Neuronal stem cell (in vitro differentiated cells): ENCODE data around the gene HELT.
A peak's percentile ranks its signal among the peaks of the same experiment; 100 is the strongest.

Experiments used
- DNase-seq: peaks from one replicate; pipeline ENCODE4 v3.0.0-alpha.2; 2013; ENCODE audit warnings: low spot score
- H2AFZ ChIP-seq: one replicate; pipeline ENCODE4 v1.6.1; 2013; ENCODE audit warnings: mild to moderate bottlenecking, low read length, inconsistent platforms
- H2AK5ac ChIP-seq: 2 replicates; pipeline ENCODE4 v1.6.1; 2013; ENCODE audit warnings: low read depth, mild to moderate bottlenecking, inconsistent platforms, low read length, moderate library complexity, mixed read lengths
- H2BK120ac ChIP-seq: 2 replicates; pipeline ENCODE4 v1.6.1; 2013; ENCODE audit warnings: low read depth, mild to moderate bottlenecking, inconsistent platforms, low read length, moderate library complexity, mixed read lengths
- H2BK12ac ChIP-seq: one replicate; pipeline ENCODE4 v1.6.1; 2013; ENCODE audit warnings: low read length, inconsistent platforms
- H2BK15ac ChIP-seq: 2 replicates; pipeline ENCODE4 v1.6.1; 2013; ENCODE audit warnings: mild to moderate bottlenecking, low read length, inconsistent platforms, mixed read lengths
- H2BK5ac ChIP-seq: one replicate; pipeline ENCODE4 v1.6.1; 2013; ENCODE audit warnings: inconsistent platforms, mild to moderate bottlenecking, low read length, moderate library complexity
- H3K14ac ChIP-seq: one replicate; pipeline ENCODE4 v1.6.1; 2013; ENCODE audit warnings: low read length, inconsistent platforms
- H3K18ac ChIP-seq: 2 replicates; pipeline ENCODE4 v1.6.1; 2013; ENCODE audit warnings: low read length, inconsistent platforms
- H3K23ac ChIP-seq: 2 replicates; pipeline ENCODE4 v1.6.1; 2013; ENCODE audit warnings: low read depth, mild to moderate bottlenecking, mixed read lengths, low read length, inconsistent platforms; ENCODE audit not compliant: poor library complexity
- H3K27ac ChIP-seq: replicated peaks from 3 replicates; pipeline ENCODE4 v1.5.1; 2013; ENCODE audit warnings: low read length, inconsistent platforms
- H3K27me3 ChIP-seq, 3 experiments: 2 replicates each; pipeline ENCODE4 v1.6.1; 2013; ENCODE audit warnings: low read length in 3 of 3, mild to moderate bottlenecking in 2 of 3, inconsistent platforms in 1 of 3, low read depth in 1 of 3, mixed read lengths in 1 of 3, moderate library complexity in 1 of 3; ENCODE audit not compliant: control insufficient read depth in 3 of 3, insufficient read depth in 3 of 3
- H3K36me3 ChIP-seq, 2 donors: replicated peaks in 1 of 2; 2 replicates each; pipeline ENCODE4 v1.6.1; 2013; ENCODE audit warnings: low read length in 2 of 2; ENCODE audit not compliant: control insufficient read depth in 2 of 2, insufficient read depth in 2 of 2
- H3K4ac ChIP-seq: 2 replicates; pipeline ENCODE4 v1.6.1; 2013; ENCODE audit warnings: inconsistent platforms, mild to moderate bottlenecking, low read length, moderate library complexity
- H3K4me1 ChIP-seq, 2 donors: 1 replicate in 1 of 2; 2 replicates in 1 of 2; pipeline ENCODE4 v1.6.1; 2013; ENCODE audit warnings: low read length in 2 of 2, low read depth in 1 of 2; ENCODE audit not compliant: control insufficient read depth in 2 of 2, insufficient read depth in 1 of 2
- H3K4me2 ChIP-seq: one replicate; pipeline ENCODE4 v1.6.1; 2013; ENCODE audit warnings: mild to moderate bottlenecking, low read length, inconsistent platforms; ENCODE audit not compliant: insufficient read depth, poor library complexity, severe bottlenecking
- H3K4me3 ChIP-seq, 2 donors: 2 replicates each; pipeline ENCODE4 v1.5.1; 2013; ENCODE audit warnings: low read length in 2 of 2, mild to moderate bottlenecking in 2 of 2, inconsistent platforms in 1 of 2, moderate library complexity in 1 of 2
- H3K79me1 ChIP-seq: one replicate; pipeline ENCODE4 v1.6.1; 2013; ENCODE audit warnings: low read depth, mild to moderate bottlenecking, inconsistent platforms, low read length, moderate library complexity
- H3K9ac ChIP-seq: one replicate; pipeline ENCODE4 v1.6.1; 2013; ENCODE audit warnings: mild to moderate bottlenecking, low read depth, low read length, inconsistent platforms; ENCODE audit not compliant: poor library complexity
- H3K9me3 ChIP-seq, 2 donors: replicated peaks in 1 of 2; 2 replicates each; pipeline versions ENCODE3 to v1.6.1; 2013; ENCODE audit warnings: low read length in 2 of 2, mild to moderate bottlenecking in 2 of 2, inconsistent platforms in 1 of 2, low read depth in 1 of 2, mixed read lengths in 1 of 2, moderate library complexity in 1 of 2; ENCODE audit not compliant: control insufficient read depth in 2 of 2, insufficient read depth in 1 of 2
- H4K8ac ChIP-seq: one replicate; pipeline ENCODE4 v1.6.1; 2013; ENCODE audit warnings: low read depth, mild to moderate bottlenecking, inconsistent platforms, low read length, moderate library complexity
- H4K91ac ChIP-seq: one replicate; pipeline ENCODE4 v1.6.1; 2013; ENCODE audit warnings: low read length, low read depth, mild to moderate bottlenecking, inconsistent platforms; ENCODE audit not compliant: poor library complexity
- WGBS, 2 donors: extraction: QIAGEN DNeasy Blood & Tissue Kit; methylation state at CpG; one replicate each; pipeline ENCODE4 v1.1.7; 2013; ENCODE audit warnings: missing lambda C conversion rate in 2 of 2, mixed read lengths in 1 of 2; ENCODE audit not compliant: insufficient read length in 2 of 2, insufficient replicate concordance in 1 of 2; ENCODE audit errors: extremely low coverage in 2 of 2; 5-methylcytosine and 5-hydroxymethylcytosine counted together

Gene HELT

DNA sequence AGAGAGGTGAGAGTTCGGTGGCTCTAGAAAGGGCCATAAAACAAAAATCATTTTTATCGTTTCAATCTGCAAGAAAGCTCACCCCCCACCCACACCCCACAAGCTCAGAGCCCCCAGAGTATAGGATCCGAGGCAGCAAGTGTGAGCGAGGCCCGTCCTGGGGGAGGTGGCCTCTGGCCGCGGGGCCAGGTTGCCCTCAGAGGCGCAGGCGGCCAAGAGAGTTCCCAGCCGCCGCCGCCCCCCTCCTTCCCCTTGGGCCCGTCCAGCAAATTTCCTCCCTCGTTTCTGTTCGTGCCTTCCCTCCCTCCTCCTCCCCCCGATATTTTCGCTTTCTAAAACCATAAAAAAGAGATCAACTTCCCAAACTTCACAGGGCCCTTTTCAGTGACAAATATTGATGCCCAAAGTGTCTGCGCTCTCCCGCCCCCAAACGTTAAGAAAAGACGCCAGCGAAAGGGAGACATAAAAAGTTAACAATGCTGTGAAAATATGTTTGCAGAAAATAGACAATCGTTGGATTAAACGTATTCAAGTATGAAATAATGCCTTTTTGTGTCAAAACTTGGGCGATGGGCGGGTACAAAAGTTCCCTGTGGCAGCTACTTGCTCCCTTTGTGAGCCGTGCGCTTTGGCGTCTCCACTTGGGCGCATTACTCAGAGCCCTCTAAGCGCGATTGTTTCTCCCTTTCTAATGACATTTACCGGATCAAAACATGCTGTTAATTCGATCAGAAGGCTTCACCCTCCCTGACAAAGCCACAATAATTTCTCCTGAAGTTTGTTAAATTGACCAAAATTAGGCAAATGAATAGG, 1.1 kb upstream of the HELT start:
- no CpG with 5 or more reads among the region's 34 CpGs for WGBS, 2 donors
- peaks cover 51 to 97% (median 96%) of the 10 kb centered on the region in 3 experiments for H3K27me3 ChIP-seq
- no peaks in the 10 kb centered on the region for H3K36me3 ChIP-seq
- DNase-seq, result no peak
- no peaks in the 10 kb centered on the region for H3K9me3 ChIP-seq
- no peak overlapping the region for H3K27ac ChIP-seq
- H4K91ac ChIP-seq, result no peak overlapping the region
- H3K18ac ChIP-seq, result no peak overlapping the region
- no peak overlapping the region for H2AFZ ChIP-seq
- H3K9ac ChIP-seq, result no peak overlapping the region
- no peak overlapping the region for H2AK5ac ChIP-seq
- H4K8ac ChIP-seq, result no peak overlapping the region
- no peak overlapping the region for H2BK120ac ChIP-seq
- H3K4me2 ChIP-seq, result no peak overlapping the region
- no peak overlapping the region for H2BK5ac ChIP-seq
- H2BK15ac ChIP-seq, result no peak overlapping the region
- no peak overlapping the region for H3K14ac ChIP-seq
- no peak overlapping the region for H3K23ac ChIP-seq
- H3K4me1 ChIP-seq, result peaks cover 4 to 14% of the 10 kb centered on the region in 2 donors
- H3K79me1 ChIP-seq, result no peaks in the 10 kb centered on the region
- no peak overlapping the region for H3K4me3 ChIP-seq
- no peak overlapping the region for H3K4ac ChIP-seq
- H2BK12ac ChIP-seq, result no peak overlapping the region

DNA sequence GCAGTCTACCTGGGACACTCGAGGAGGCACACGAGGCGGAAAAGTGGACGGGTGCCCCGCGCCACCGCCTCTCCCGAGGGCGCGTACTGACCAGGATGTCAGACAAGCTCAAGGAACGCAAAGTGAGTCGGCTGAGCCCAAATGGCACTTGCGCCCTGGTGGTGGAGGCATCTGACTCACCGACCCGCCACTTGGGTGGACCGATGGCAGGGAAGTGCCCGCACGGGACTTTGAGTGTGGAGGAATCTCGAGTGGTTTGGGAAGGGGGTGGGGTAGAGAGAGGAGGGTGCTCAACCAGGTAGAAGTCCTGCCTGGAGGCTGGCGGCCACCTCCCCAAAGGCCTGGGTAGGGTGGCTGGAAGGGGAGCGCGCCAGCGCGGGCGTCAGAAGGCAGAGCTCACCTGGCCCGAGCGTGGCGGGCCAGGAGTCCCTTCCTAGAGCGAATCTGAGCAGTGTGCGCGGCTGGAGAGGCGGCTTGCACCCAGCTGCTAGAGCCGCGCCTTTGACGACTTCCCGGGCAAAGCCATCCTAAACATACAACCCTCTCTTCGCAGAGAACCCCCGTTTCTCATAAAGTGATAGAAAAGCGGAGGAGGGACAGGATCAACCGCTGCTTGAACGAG, 655 bp downstream of the HELT start:
- Histone ChIP-seq H3K36me3 (no peaks in the 10 kb centered on the region), H3K14ac (no peak overlapping the region), H2BK12ac (no peak overlapping the region), H3K23ac (peak overlapping the region; percentile 40), H3K4ac (no peak overlapping the region), H3K4me2 (peak overlapping the region; percentile 29), H3K4me3 (no peak overlapping the region), H2BK5ac (no peak overlapping the region), H3K79me1 (no peaks in the 10 kb centered on the region), H3K9me3 (no peaks in the 10 kb centered on the region), H2BK120ac (no peak overlapping the region), H3K9ac (no peak overlapping the region), H4K8ac (no peak overlapping the region), H2AK5ac (peak overlapping the region; percentile 28), H3K27me3 (peaks cover 51 to 100% (median 84%) of the 10 kb centered on the region in 3 experiments), H2BK15ac (no peak overlapping the region), H3K4me1 (peaks cover 4 to 21% of the 10 kb centered on the region in 2 donors), H2AFZ (no peak overlapping the region), H3K27ac (no peak overlapping the region), H3K18ac (no peak overlapping the region), H4K91ac (no peak overlapping the region)
- WGBS, 2 donors, result no CpG with 5 or more reads among the region's 41 CpGs
- DNase-seq, result no peak

DNA sequence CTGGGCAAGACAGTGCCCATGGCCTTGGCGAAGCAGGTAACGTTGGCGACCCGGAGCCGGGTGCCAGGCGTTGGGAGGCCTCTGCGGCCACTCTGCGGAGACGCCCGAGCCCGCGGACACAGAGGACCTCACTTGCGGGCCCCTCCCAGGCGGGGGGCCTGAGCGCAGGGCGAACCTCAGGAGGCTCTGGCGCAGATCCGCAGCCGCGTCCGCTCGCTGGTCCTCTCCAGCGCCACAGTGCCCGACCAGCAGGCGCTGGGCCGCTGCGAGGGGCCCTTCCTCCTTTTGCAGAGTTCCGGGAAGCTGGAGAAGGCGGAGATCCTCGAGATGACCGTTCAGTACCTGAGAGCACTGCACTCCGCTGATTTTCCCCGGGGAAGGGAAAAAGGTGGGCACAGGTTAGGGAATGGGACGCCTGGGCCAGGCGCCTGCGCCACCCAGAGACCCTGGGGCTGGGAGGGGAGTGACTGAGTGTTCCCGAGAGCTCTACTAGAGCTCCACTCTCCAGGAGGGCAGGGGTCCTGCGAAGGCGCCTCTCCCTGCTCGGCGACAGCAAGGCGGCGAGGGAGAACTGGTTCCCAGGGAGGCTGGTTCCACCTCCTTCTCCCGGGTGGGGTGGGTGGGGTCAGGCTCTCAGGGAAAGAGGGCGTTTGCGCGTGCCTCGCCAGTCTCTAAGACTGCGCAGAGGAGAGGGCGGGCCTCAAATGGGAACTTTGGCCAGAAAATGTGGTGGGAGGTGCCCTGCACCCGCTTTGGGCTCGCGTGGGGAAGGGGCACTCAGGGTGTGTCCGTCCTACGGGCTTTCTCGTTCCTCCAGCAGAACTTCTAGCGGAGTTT, 1.4 kb downstream of the HELT start:
- H2BK12ac ChIP-seq, result no peak overlapping the region
- H3K27ac ChIP-seq, result no peak overlapping the region
- peak overlapping the region; percentile 22 for H3K23ac ChIP-seq
- no peaks in the 10 kb centered on the region for H3K9me3 ChIP-seq
- no peak overlapping the region for H2BK120ac ChIP-seq
- H2BK5ac ChIP-seq, result no peak overlapping the region
- H3K9ac ChIP-seq, result no peak overlapping the region
- no CpG with 5 or more reads among the region's 57 CpGs for WGBS, 2 donors
- H3K79me1 ChIP-seq, result no peaks in the 10 kb centered on the region
- no peak overlapping the region for H4K8ac ChIP-seq
- no peaks in the 10 kb centered on the region for H3K36me3 ChIP-seq
- H3K4ac ChIP-seq, result no peak overlapping the region
- H3K4me3 ChIP-seq, result no peak overlapping the region
- peaks cover 47 to 100% (median 77%) of the 10 kb centered on the region in 3 experiments for H3K27me3 ChIP-seq
- H3K18ac ChIP-seq, result no peak overlapping the region
- no peak overlapping the region for H2AFZ ChIP-seq
- H3K4me2 ChIP-seq, result peak overlapping the region; percentile 54
- H3K4me1 ChIP-seq, result peaks cover 4 to 21% of the 10 kb centered on the region in 2 donors
- H4K91ac ChIP-seq, result no peak overlapping the region
- peak overlapping the region; percentile 50 for H2BK15ac ChIP-seq
- peak overlapping the region; percentile 28 for H2AK5ac ChIP-seq
- DNase-seq, result no peak
- no peak overlapping the region for H3K14ac ChIP-seq
